Prostate gland (tissue), 2 donors: ENCODE data around the gene COLEC11. TPM values are rescaled to one million over a fixed set of nuclear protein-coding genes. Genes with fewer than 3 reads are reported as not detected.

ENCODE experiments used
- DNase-seq: peaks from one replicate; pipeline ENCODE4 v3.0.0-alpha.2; 2019; ENCODE audit warnings: low spot score
- H3K27ac ChIP-seq, 2 donors: fragments of 200-600 bp; sonication (generic); 2 replicates each; pipeline ENCODE4 v1.5.1; 2017 to 2019
- H3K27me3 ChIP-seq: fragments of 200-600 bp; sonication (generic); replicated peaks from 2 replicates; pipeline ENCODE4 v1.5.1; 2019; ENCODE audit not compliant: insufficient read depth
- H3K36me3 ChIP-seq, 2 donors: fragments of 200-600 bp; sonication (generic); 1 replicate in 1 of 2; 2 replicates in 1 of 2; pipeline versions ENCODE4 v1.5.1 to v1.8.1; 2017 to 2019
- H3K4me1 ChIP-seq: fragments of 200-600 bp; sonication (generic); replicated peaks from 2 replicates; pipeline ENCODE4 v1.5.1; 2019
- H3K4me3 ChIP-seq, 2 donors: fragments of 200-600 bp; sonication (generic); 2 replicates each; pipeline ENCODE4 v1.5.1; 2017 to 2019
- H3K9me3 ChIP-seq: fragments of 200-600 bp; sonication (generic); 2 replicates; pipeline ENCODE4 v1.5.1; 2017
- POLR2A ChIP-seq: fragments of 450-650 bp; IDR thresholded peaks from one replicate; pipeline ENCODE4 v1.6.1; 2016; ENCODE audit warnings: antibody characterized with exemption, mild to moderate bottlenecking
- POLR2AphosphoS5 ChIP-seq: sonication (generic); formaldehyde crosslinking; IDR thresholded peaks from one replicate; pipeline ENCODE4 v1.6.1; 2017; ENCODE audit warnings: antibody characterized with exemption
- WGBS: methylation state at CpG from one replicate; pipeline ENCODE4 v1.1.5; 2018; 5-methylcytosine and 5-hydroxymethylcytosine counted together
- intact Hi-C: fragments of 100-400 bp; cut with DNase I; formaldehyde crosslinking; loops from one replicate; pipeline ENCODE4 v1.14.2; 2022
- total RNA-seq, 2 donors: library from RNA; depleted of rRNA; stranded (reverse); fragments of >200 nt; gene quantifications; one replicate each; pipeline ENCODE4 v1.1.0, GENCODE V29; 2016
- TF ChIP-seq, protein P1 (sequence below), 4 experiments: fragments of 200-600 bp in 2 of 4; fragments of 450-650 bp in 2 of 4; sonication (generic) in 2 of 4; IDR thresholded peaks; 1 replicate in 3 of 4; 2 replicates in 1 of 4; pipeline ENCODE4 v1.5.1; 2016 to 2019; ENCODE audit warnings: antibody characterized with exemption in 4 of 4, mild to moderate bottlenecking in 2 of 4, moderate library complexity in 2 of 4

The COLEC11 gene
- total RNA-seq, 2 donors from 2014 or later: 2.9 to 10.5 TPM

GRCh38 chr2:3587021-3587420 is 7.9 kb upstream of the COLEC11 start:
- peaks cover 4% of the 10 kb centered on the region for H3K4me1 ChIP-seq
- intact Hi-C loops: loop anchor here (10.0 kb wide), 1 partner anchor 58 kb away; no protein-coding TSS in a partner anchor
- H3K27ac ChIP-seq: no peak overlapping the region
- H3K27me3 ChIP-seq: no peaks in the 10 kb centered on the region
- TF ChIP-seq POLR2AphosphoS5: no peak
- TF ChIP-seq, protein P1, sequence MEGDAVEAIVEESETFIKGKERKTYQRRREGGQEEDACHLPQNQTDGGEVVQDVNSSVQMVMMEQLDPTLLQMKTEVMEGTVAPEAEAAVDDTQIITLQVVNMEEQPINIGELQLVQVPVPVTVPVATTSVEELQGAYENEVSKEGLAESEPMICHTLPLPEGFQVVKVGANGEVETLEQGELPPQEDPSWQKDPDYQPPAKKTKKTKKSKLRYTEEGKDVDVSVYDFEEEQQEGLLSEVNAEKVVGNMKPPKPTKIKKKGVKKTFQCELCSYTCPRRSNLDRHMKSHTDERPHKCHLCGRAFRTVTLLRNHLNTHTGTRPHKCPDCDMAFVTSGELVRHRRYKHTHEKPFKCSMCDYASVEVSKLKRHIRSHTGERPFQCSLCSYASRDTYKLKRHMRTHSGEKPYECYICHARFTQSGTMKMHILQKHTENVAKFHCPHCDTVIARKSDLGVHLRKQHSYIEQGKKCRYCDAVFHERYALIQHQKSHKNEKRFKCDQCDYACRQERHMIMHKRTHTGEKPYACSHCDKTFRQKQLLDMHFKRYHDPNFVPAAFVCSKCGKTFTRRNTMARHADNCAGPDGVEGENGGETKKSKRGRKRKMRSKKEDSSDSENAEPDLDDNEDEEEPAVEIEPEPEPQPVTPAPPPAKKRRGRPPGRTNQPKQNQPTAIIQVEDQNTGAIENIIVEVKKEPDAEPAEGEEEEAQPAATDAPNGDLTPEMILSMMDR (IDR thresholded peaks at IDR 0.05): no peak
- H3K4me3 ChIP-seq: no peak overlapping the region
- WGBS: 93% methylated on average over 5 of the region's 5 CpGs
- no peaks in the 10 kb centered on the region for H3K9me3 ChIP-seq
- no peak for DNase-seq
- H3K36me3 ChIP-seq: no peaks in the 10 kb centered on the region

- no peaks in the 10 kb centered on the region for H3K27me3 ChIP-seq
- H3K27ac ChIP-seq: no peak overlapping the region
- peaks cover 4% of the 10 kb centered on the region for H3K4me1 ChIP-seq
- H3K36me3 ChIP-seq: no peaks in the 10 kb centered on the region
- WGBS: 67% methylated on average over 6 of the region's 6 CpGs
- TF ChIP-seq, protein P1 (IDR thresholded peaks at IDR 0.05): no peak
- TF ChIP-seq POLR2AphosphoS5: no peak
- no peak for TF ChIP-seq POLR2A
- intact Hi-C loops: loop anchor here (10.0 kb wide), 1 partner anchor 57 kb away; no protein-coding TSS in a partner anchor
- no peaks in the 10 kb centered on the region for H3K9me3 ChIP-seq
- DNase-seq: no peak
- no peak overlapping the region for H3K4me3 ChIP-seq
Observed at GRCh38 chr2:3587432-3587831, 7.5 kb upstream of the COLEC11 start.

- no peak for DNase-seq
- Histone ChIP-seq H3K27ac (no peak overlapping the region), H3K36me3 (no peaks in the 10 kb centered on the region), H3K4me1 (peaks cover 4% of the 10 kb centered on the region), H3K4me3 (no peak overlapping the region), H3K27me3 (no peaks in the 10 kb centered on the region), H3K9me3 (no peaks in the 10 kb centered on the region)
- intact Hi-C loops: loop anchor here (10.0 kb wide), 1 partner anchor 57 kb away; no protein-coding TSS in a partner anchor
- WGBS: 81% methylated on average over 7 of the region's 7 CpGs
- TF ChIP-seq POLR2AphosphoS5 (no peak), POLR2A (no peak)
- TF ChIP-seq, protein P1 (IDR thresholded peaks at IDR 0.05): no peak
Observed at GRCh38 chr2:3588084-3588483, 6.8 kb upstream of the COLEC11 start.

DNA sequence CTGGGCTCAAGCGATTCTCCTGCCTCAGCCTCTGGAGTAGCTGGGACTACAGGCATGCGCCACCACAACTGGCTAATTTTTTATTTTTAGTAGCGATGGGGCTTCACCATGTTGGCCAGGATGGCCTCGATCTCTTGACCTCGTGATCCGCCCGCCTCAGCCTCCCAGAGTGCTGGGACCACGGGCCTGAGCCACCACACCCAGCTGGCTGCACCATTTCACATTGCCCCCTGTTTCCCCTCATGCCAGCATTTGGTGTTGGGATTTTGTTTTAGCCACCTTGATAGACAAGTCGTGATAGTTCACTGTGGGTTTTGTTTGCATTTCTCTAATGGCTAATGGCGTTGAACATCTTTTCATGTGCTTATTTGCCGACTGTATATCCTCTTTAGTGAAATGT is 5.8 kb upstream of the COLEC11 start:
- Histone ChIP-seq H3K36me3 (no peaks in the 10 kb centered on the region), H3K27ac (no peak overlapping the region), H3K4me1 (peaks cover 2% of the 10 kb centered on the region), H3K4me3 (no peak overlapping the region), H3K9me3 (no peaks in the 10 kb centered on the region), H3K27me3 (no peaks in the 10 kb centered on the region)
- TF ChIP-seq POLR2A (no peak), POLR2AphosphoS5 (no peak)
- TF ChIP-seq, protein P1 (IDR thresholded peaks at IDR 0.05): no peak
- no peak for DNase-seq
- intact Hi-C loops: loop anchor here (10.0 kb wide), 1 partner anchor 56 kb away; no protein-coding TSS in a partner anchor
- WGBS: 88% methylated on average over 11 of the region's 11 CpGs

- no peaks in the 10 kb centered on the region for H3K4me1 ChIP-seq
- H3K27me3 ChIP-seq: no peaks in the 10 kb centered on the region
- no peak overlapping the region for H3K4me3 ChIP-seq
- no peak for DNase-seq
- H3K27ac ChIP-seq: no peak overlapping the region
- no peak for TF ChIP-seq POLR2AphosphoS5
- no peaks in the 10 kb centered on the region for H3K9me3 ChIP-seq
- no peaks in the 10 kb centered on the region for H3K36me3 ChIP-seq
- WGBS: 93% methylated on average over 11 of the region's 11 CpGs
- intact Hi-C loops: no loop called here
Observed at GRCh38 chr2:3595404-3595803, 492 bp downstream of the COLEC11 start.
